GM23338 (cell line): Measurements from ENCODE around the gene THBS4. TPM values are rescaled to one million over a fixed set of nuclear protein-coding genes. Genes with fewer than 3 reads are reported as not detected.

Experiments
- ATAC-seq: fragments of 200-7000 bp; cut with Tn5 transposase; 3 replicates; pipeline ENCODE4 v1.9.1; 2020
- DNase-seq: peaks from one replicate; pipeline ENCODE4 v3.0.0-alpha.2; 2015; ENCODE audit warnings: low spot score
- H2AFZ ChIP-seq: fragments of 200-600 bp; sonication (generic); 2 replicates; pipeline ENCODE4 v1.8.0; 2016; ENCODE audit warnings: antibody characterized with exemption, mild to moderate bottlenecking, moderate library complexity
- H3F3A ChIP-seq: fragments of 200-600 bp; sonication (generic); replicated peaks from 2 replicates; pipeline ENCODE4 v1.8.0; 2017; ENCODE audit warnings: antibody characterized with exemption, mixed run types, low read depth
- H3K27ac ChIP-seq: fragments of 200-600 bp; sonication (generic); 2 replicates; pipeline ENCODE4 v1.6.1; 2016; ENCODE audit warnings: low read depth
- H3K27me3 ChIP-seq: fragments of 200-600 bp; sonication (generic); 2 replicates; pipeline ENCODE4 v1.8.0; 2016; ENCODE audit warnings: mild to moderate bottlenecking, mixed run types, moderate library complexity; ENCODE audit not compliant: insufficient read depth
- H3K36me3 ChIP-seq: fragments of 200-600 bp; sonication (generic); 2 replicates; pipeline ENCODE4 v1.8.0; 2016; ENCODE audit warnings: mild to moderate bottlenecking; ENCODE audit not compliant: insufficient read depth
- H3K4me1 ChIP-seq: fragments of 200-600 bp; sonication (generic); 2 replicates; pipeline ENCODE4 v1.8.0; 2016; ENCODE audit warnings: mild to moderate bottlenecking, moderate library complexity; ENCODE audit not compliant: insufficient read depth
- H3K4me2 ChIP-seq: fragments of 200-600 bp; sonication (generic); 2 replicates; pipeline ENCODE4 v1.7.1; 2017; ENCODE audit warnings: mixed run types
- H3K4me3 ChIP-seq: fragments of 200-600 bp; sonication (generic); 2 replicates; pipeline ENCODE4 v1.6.1; 2016; ENCODE audit warnings: mixed run types
- H3K79me2 ChIP-seq: fragments of 200-600 bp; sonication (generic); replicated peaks from 2 replicates; pipeline ENCODE4 v1.8.0; 2017; ENCODE audit warnings: mild to moderate bottlenecking; ENCODE audit not compliant: insufficient read depth
- H3K9me2 ChIP-seq: fragments of 200-600 bp; sonication (generic); 2 replicates; pipeline ENCODE4 v1.8.0; 2017; ENCODE audit not compliant: insufficient read depth
- H4K20me1 ChIP-seq: fragments of 200-600 bp; sonication (generic); replicated peaks from 2 replicates; pipeline ENCODE4 v1.8.0; 2017; ENCODE audit warnings: mild to moderate bottlenecking; ENCODE audit not compliant: insufficient read depth
- H3K27ac Mint-ChIP-seq: 2 replicates; pipeline ENCODE4 v1.8.0; 2020; ENCODE audit warnings: inconsistent platforms, mild to moderate bottlenecking, moderate library complexity, mixed read lengths
- H3K27me3 Mint-ChIP-seq: 3 replicates; pipeline ENCODE4 v1.8.0; 2022; ENCODE audit warnings: low read depth, mild to moderate bottlenecking, moderate library complexity, mixed read lengths, inconsistent platforms; ENCODE audit not compliant: insufficient read depth, poor library complexity
- H3K36me3 Mint-ChIP-seq: 3 replicates; pipeline ENCODE4 v1.8.0; 2021; ENCODE audit warnings: low read depth, mild to moderate bottlenecking, inconsistent platforms, moderate library complexity, mixed read lengths
- H3K4me1 Mint-ChIP-seq: 3 replicates; pipeline ENCODE4 v1.8.0; 2020; ENCODE audit warnings: mild to moderate bottlenecking, inconsistent platforms, mixed read lengths
- H3K4me3 Mint-ChIP-seq: 3 replicates; pipeline ENCODE4 v1.8.0; 2021; ENCODE audit warnings: moderate library complexity, mild to moderate bottlenecking, inconsistent platforms, mixed read lengths
- H3K9me3 Mint-ChIP-seq: 3 replicates; pipeline ENCODE4 v1.8.0; 2020; ENCODE audit warnings: moderate library complexity, mild to moderate bottlenecking, inconsistent platforms, mixed read lengths
- CREB1 ChIP-seq: fragments of 250-450 bp; sonication (Bioruptor Pico); IDR thresholded peaks from 2 replicates; pipeline ENCODE4 v1.5.0; 2020; ENCODE audit warnings: low read depth, mild to moderate bottlenecking, moderate library complexity
- CTCF ChIP-seq, 2 experiments: fragments of 200-600 bp in 1 of 2; sonication (generic) in 1 of 2; conservative IDR thresholded peaks; 2 replicates each; pipeline versions ENCODE4 v1.5.1 to v1.6.1; 2016 to 2017; ENCODE audit warnings: antibody characterized with exemption in 2 of 2, low read depth in 2 of 2, mild to moderate bottlenecking in 2 of 2, moderate library complexity in 1 of 2
- ETS1 ChIP-seq: IDR thresholded peaks from 2 replicates; pipeline ENCODE4 v1.6.1; 2016; ENCODE audit warnings: antibody characterized with exemption
- EZH2 ChIP-seq: fragments of 200-600 bp; sonication (generic); IDR thresholded peaks from one replicate; pipeline ENCODE4 v1.8.0; 2017; ENCODE audit warnings: antibody characterized with exemption, mild to moderate bottlenecking, low read depth; ENCODE audit not compliant: unreplicated experiment
- EZH2phosphoT487 ChIP-seq: fragments of 200-600 bp; sonication (generic); IDR thresholded peaks from one replicate; pipeline ENCODE4 v1.8.1; 2018; ENCODE audit warnings: antibody characterized with exemption; ENCODE audit not compliant: unreplicated experiment
- JUNB ChIP-seq: IDR thresholded peaks from one replicate; pipeline ENCODE4 v1.6.1; 2016; ENCODE audit warnings: antibody characterized with exemption; ENCODE audit not compliant: unreplicated experiment
- NANOG ChIP-seq: IDR thresholded peaks from 2 replicates; pipeline ENCODE4 v1.6.1; 2016; ENCODE audit warnings: antibody characterized with exemption, borderline replicate concordance
- POLR2AphosphoS5 ChIP-seq: IDR thresholded peaks from 2 replicates; pipeline ENCODE4 v1.6.1; 2016; ENCODE audit warnings: antibody characterized with exemption, low read depth
- STAT1 ChIP-seq: IDR thresholded peaks from one replicate; pipeline ENCODE4 v1.6.1; 2016; ENCODE audit warnings: antibody characterized with exemption; ENCODE audit not compliant: unreplicated experiment
- ZNF114 ChIP-seq: fragments of 250-450 bp; sonication (Bioruptor Pico); IDR thresholded peaks from 2 replicates; pipeline ENCODE4 v1.5.0; 2020; ENCODE audit warnings: mild to moderate bottlenecking, moderate library complexity
- ZNF331 ChIP-seq: fragments of 250-450 bp; sonication (Bioruptor Pico); IDR thresholded peaks from 2 replicates; pipeline ENCODE4 v1.5.0; 2020; ENCODE audit warnings: low read depth, mild to moderate bottlenecking, moderate library complexity
- ZNF462 ChIP-seq: fragments of 250-450 bp; sonication (Bioruptor Pico); IDR thresholded peaks from 2 replicates; pipeline ENCODE4 v1.5.0; 2020; ENCODE audit warnings: mild to moderate bottlenecking, moderate library complexity
- polyA plus RNA-seq: library from polyadenylated mRNA; unstranded; fragments of >200 nt; fragmentation: Nextera tagmentation; extraction: Ambion mirVana; gene quantifications from 2 replicates; pipeline ENCODE4 v1.2.1, GENCODE V29; 2016
- total RNA-seq: library from RNA; depleted of rRNA; stranded (reverse); fragments of >200 nt; shearing (Covaris generic); gene quantifications from 2 replicates; pipeline ENCODE4 v1.2.3, GENCODE V29; 2014
- TF ChIP-seq, protein P1 (sequence below): IDR thresholded peaks from one replicate; pipeline ENCODE4 v1.6.1; 2018; ENCODE audit warnings: antibody characterized with exemption; ENCODE audit not compliant: unreplicated experiment

THBS4 gene
- total and polyA plus RNA-seq, 2 experiments from 2014 or later, result 14.0 to 23.2 TPM

DNA sequence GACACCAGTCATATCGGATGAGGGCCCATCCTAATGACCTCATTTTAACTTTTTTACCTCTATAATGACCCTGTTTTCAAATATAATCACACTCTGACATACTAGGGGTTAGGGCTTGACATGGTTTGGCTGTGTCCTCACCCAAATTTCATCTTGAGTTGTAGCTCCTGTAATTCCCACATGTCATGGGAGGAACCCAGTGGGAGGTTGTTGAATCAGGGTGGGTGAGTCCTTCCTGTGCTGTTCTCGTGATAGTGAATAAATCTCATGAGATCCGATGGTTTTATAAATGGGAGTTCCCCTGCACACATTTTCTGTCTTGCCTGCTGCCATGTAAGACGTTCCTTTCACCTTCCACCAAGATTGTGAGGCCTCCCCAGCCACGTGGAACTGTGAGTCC, 71.8 kb downstream of the THBS4 start:
- no peak for TF ChIP-seq EZH2
- TF ChIP-seq CREB1 (CRISPR knock-in tag), result no peak
- TF ChIP-seq, protein P1, sequence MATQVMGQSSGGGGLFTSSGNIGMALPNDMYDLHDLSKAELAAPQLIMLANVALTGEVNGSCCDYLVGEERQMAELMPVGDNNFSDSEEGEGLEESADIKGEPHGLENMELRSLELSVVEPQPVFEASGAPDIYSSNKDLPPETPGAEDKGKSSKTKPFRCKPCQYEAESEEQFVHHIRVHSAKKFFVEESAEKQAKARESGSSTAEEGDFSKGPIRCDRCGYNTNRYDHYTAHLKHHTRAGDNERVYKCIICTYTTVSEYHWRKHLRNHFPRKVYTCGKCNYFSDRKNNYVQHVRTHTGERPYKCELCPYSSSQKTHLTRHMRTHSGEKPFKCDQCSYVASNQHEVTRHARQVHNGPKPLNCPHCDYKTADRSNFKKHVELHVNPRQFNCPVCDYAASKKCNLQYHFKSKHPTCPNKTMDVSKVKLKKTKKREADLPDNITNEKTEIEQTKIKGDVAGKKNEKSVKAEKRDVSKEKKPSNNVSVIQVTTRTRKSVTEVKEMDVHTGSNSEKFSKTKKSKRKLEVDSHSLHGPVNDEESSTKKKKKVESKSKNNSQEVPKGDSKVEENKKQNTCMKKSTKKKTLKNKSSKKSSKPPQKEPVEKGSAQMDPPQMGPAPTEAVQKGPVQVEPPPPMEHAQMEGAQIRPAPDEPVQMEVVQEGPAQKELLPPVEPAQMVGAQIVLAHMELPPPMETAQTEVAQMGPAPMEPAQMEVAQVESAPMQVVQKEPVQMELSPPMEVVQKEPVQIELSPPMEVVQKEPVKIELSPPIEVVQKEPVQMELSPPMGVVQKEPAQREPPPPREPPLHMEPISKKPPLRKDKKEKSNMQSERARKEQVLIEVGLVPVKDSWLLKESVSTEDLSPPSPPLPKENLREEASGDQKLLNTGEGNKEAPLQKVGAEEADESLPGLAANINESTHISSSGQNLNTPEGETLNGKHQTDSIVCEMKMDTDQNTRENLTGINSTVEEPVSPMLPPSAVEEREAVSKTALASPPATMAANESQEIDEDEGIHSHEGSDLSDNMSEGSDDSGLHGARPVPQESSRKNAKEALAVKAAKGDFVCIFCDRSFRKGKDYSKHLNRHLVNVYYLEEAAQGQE, result no peak
- no peak for TF ChIP-seq ZNF114 (CRISPR knock-in tag)
- TF ChIP-seq POLR2AphosphoS5, result no peak
- TF ChIP-seq NANOG, result no peak
- TF ChIP-seq CTCF (conservative IDR thresholded peaks at IDR 0.05; ENCODE audit: low read depth in 2 of 2), result no peak
- no peak for TF ChIP-seq STAT1
- TF ChIP-seq JUNB, result no peak
- no peak for TF ChIP-seq ZNF462 (CRISPR knock-in tag)
- no peak for TF ChIP-seq ETS1
- no peak for TF ChIP-seq ZNF331 (CRISPR knock-in tag)
- no peak for TF ChIP-seq EZH2phosphoT487
- H3K4me3 Mint-ChIP-seq, result no peak overlapping the region
- H3K79me2 ChIP-seq, result no peaks in the 10 kb centered on the region
- H3K27ac Mint-ChIP-seq, result no peak overlapping the region
- H3K27ac ChIP-seq, result no peak overlapping the region
- no peaks in the 10 kb centered on the region for H3K36me3 ChIP-seq
- no peak overlapping the region for H3K4me3 ChIP-seq
- H3K4me2 ChIP-seq, result no peak overlapping the region
- DNase-seq (no peak), ATAC-seq (no peak)
- H2AFZ ChIP-seq, result no peak overlapping the region
- H3K9me3 Mint-ChIP-seq, result no peaks in the 10 kb centered on the region
- peaks cover 29% of the 10 kb centered on the region for H3K4me1 Mint-ChIP-seq
- H3K9me2 ChIP-seq, result 0 out of 2 replicates have a peak, but pooled peaks cover 5% of the 10 kb centered on the region
- H3K4me1 ChIP-seq, result peaks cover 26% of the 10 kb centered on the region
- H3K27me3 Mint-ChIP-seq, result peaks cover 11% of the 10 kb centered on the region
- H3F3A ChIP-seq, result 0 out of 2 replicates have a peak, but pooled peaks cover 3% of the 10 kb centered on the region
- no peaks in the 10 kb centered on the region for H3K27me3 ChIP-seq
- no peaks in the 10 kb centered on the region; the same call in 2 of the 3 replicates for H3K36me3 Mint-ChIP-seq
- H4K20me1 ChIP-seq, result no peaks in the 10 kb centered on the region
